KMS-11 (cell line): ENCODE results near the gene TMED1.
A peak's percentile ranks its signal among the peaks of the same experiment; 100 is the strongest.
"Not testable (repeated sequence)": the region's sequence is repeated elsewhere in the genome, so short reads cannot be mapped to it uniquely, and the experiment has no call there.

Experiments
- H2AFZ ChIP-seq: fragments of 200-600 bp; sonication (generic); 2 replicates; pipeline ENCODE4 v1.6.1; 2016; ENCODE audit warnings: antibody characterized with exemption, mixed run types, low read depth
- H3K27ac ChIP-seq: fragments of 200-600 bp; sonication (generic); 2 replicates; pipeline ENCODE4 v1.6.1; 2016; ENCODE audit warnings: mild to moderate bottlenecking, mixed run types
- H3K27me3 ChIP-seq: fragments of 200-600 bp; sonication (generic); 2 replicates; pipeline ENCODE4 v1.6.1; 2017; ENCODE audit warnings: mild to moderate bottlenecking, low read depth, mixed run types, moderate library complexity; ENCODE audit not compliant: insufficient read depth
- H3K36me3 ChIP-seq: fragments of 200-600 bp; sonication (generic); 2 replicates; pipeline ENCODE4 v1.6.1; 2017; ENCODE audit warnings: mild to moderate bottlenecking, mixed run types; ENCODE audit not compliant: insufficient read depth
- H3K4me1 ChIP-seq: fragments of 200-600 bp; sonication (generic); 2 replicates; pipeline ENCODE4 v1.6.1; 2016; ENCODE audit warnings: mild to moderate bottlenecking, low read depth, mixed run types; ENCODE audit not compliant: poor library complexity, severe bottlenecking
- H3K4me2 ChIP-seq: fragments of 200-600 bp; sonication (generic); 2 replicates; pipeline ENCODE4 v1.7.0; 2016; ENCODE audit warnings: mild to moderate bottlenecking, mixed run types
- H3K4me3 ChIP-seq: fragments of 200-600 bp; sonication (generic); IDR thresholded peaks from 2 replicates; pipeline ENCODE4 v1.6.1; 2017; ENCODE audit warnings: low read depth, low read length, mixed read lengths; ENCODE audit not compliant: insufficient read depth
- H3K79me2 ChIP-seq: fragments of 200-600 bp; sonication (generic); 2 replicates; pipeline ENCODE4 v1.6.1; 2016; ENCODE audit warnings: low read depth, mixed run types; ENCODE audit not compliant: insufficient read depth
- H3K9ac ChIP-seq: fragments of 200-600 bp; sonication (generic); 2 replicates; pipeline ENCODE4 v1.6.1; 2016; ENCODE audit warnings: mild to moderate bottlenecking, mixed run types
- H4K20me1 ChIP-seq: fragments of 200-600 bp; sonication (generic); 2 replicates; pipeline ENCODE4 v1.6.1; 2016; ENCODE audit warnings: mild to moderate bottlenecking, mixed run types; ENCODE audit not compliant: insufficient read depth
- TF ChIP-seq, protein P1 (sequence below): fragments of 200-600 bp; sonication (generic); conservative IDR thresholded peaks from 2 replicates; pipeline ENCODE4 v1.6.1; 2017; ENCODE audit warnings: low read depth, mild to moderate bottlenecking, antibody characterized with exemption, low read length, moderate library complexity, mixed read lengths

Gene TMED1

DNA sequence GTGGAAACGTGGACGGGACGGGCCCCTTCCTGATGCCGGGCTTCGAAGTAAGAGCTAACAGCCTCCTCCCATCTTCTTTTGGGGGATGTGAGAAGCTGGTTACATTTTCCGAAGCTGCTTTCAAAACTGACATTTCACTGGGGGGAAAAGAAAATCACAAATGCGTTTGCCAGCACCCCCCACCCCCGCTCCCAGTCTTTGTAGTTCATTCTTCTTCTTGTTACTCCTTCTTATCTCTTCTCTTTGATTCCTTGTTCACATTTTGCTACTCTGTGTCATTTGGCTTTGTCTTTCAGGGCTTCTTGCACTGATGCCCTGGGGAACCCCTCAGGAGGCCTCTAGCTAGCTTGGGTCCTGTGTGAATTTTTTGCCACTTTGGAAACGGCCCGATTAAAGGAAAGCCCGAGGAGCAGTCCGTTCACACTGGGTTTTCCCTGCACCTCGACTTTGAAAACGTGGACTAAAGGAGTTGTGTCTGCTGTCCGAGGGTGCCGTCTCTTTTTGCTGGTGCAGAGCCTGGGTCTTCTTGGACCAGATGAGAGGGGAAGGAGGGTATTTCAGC is 36.6 kb upstream of the TMED1 start:
- Histone ChIP-seq H2AFZ (peak overlapping the region; percentile 49; the same call in 1 of the 2 replicates), H3K27me3 (no peaks in the 10 kb centered on the region), H3K36me3 (no peaks in the 10 kb centered on the region), H3K79me2 (peaks cover 52% of the 10 kb centered on the region), H4K20me1 (no peaks in the 10 kb centered on the region), H3K4me3 (no peak overlapping the region), H3K27ac (no peak overlapping the region), H3K9ac (peak overlapping the region; percentile 83), H3K4me1 (peaks cover 42% of the 10 kb centered on the region), H3K4me2 (peak overlapping the region; percentile 95)
- TF ChIP-seq, protein P1, sequence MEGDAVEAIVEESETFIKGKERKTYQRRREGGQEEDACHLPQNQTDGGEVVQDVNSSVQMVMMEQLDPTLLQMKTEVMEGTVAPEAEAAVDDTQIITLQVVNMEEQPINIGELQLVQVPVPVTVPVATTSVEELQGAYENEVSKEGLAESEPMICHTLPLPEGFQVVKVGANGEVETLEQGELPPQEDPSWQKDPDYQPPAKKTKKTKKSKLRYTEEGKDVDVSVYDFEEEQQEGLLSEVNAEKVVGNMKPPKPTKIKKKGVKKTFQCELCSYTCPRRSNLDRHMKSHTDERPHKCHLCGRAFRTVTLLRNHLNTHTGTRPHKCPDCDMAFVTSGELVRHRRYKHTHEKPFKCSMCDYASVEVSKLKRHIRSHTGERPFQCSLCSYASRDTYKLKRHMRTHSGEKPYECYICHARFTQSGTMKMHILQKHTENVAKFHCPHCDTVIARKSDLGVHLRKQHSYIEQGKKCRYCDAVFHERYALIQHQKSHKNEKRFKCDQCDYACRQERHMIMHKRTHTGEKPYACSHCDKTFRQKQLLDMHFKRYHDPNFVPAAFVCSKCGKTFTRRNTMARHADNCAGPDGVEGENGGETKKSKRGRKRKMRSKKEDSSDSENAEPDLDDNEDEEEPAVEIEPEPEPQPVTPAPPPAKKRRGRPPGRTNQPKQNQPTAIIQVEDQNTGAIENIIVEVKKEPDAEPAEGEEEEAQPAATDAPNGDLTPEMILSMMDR, result no peak

DNA sequence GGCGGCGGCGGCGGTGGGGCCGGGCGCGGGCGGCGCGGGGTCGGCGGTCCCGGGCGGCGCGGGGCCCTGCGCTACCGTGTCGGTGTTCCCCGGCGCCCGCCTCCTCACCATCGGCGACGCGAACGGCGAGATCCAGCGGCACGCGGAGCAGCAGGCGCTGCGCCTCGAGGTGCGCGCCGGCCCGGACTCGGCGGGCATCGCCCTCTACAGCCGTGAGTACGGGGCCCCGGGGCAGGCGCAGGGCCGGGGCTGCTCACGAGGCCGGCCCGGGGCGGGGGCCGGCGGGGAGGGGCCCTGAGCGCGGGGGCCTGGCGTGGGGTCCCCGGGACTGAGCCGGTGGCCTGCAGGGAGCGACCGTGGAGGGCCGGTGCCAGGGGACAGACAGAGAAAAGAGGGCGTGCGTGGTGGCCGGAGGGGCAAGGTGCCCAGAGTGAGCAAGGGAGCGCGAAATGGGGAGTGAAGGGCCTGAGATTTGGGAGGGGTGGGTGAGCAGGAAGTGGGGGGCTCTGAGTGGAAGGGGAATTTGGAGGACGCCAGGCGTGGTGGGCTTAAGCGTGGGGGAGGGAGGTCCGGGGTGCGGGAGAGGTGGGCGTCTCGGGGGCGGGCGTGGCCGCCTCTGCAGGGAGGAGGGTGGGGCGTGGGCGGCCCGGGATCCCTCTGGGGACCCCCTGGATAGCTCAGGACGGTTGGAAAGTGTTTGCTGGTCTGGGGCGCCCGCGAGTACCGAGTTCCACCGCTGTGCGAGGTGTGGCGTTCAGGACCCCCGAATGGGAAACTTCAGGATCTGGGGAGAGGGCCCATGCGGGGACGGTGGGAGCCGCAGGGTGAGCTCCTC is 35.9 kb upstream of the TMED1 start:
- H3K4me1 ChIP-seq, result peaks cover 39% of the 10 kb centered on the region
- peak overlapping the region; percentile 95 for H3K4me2 ChIP-seq
- peak overlapping the region; percentile 83 for H3K9ac ChIP-seq
- no peaks in the 10 kb centered on the region for H3K27me3 ChIP-seq
- peak overlapping the region; percentile 54 for H3K27ac ChIP-seq
- TF ChIP-seq, protein P1, result no peak
- H3K36me3 ChIP-seq, result no peaks in the 10 kb centered on the region
- H3K4me3 ChIP-seq, result no peak overlapping the region
- peaks cover 46% of the 10 kb centered on the region for H3K79me2 ChIP-seq
- no peaks in the 10 kb centered on the region for H4K20me1 ChIP-seq
- peak overlapping the region; percentile 49 for H2AFZ ChIP-seq

DNA sequence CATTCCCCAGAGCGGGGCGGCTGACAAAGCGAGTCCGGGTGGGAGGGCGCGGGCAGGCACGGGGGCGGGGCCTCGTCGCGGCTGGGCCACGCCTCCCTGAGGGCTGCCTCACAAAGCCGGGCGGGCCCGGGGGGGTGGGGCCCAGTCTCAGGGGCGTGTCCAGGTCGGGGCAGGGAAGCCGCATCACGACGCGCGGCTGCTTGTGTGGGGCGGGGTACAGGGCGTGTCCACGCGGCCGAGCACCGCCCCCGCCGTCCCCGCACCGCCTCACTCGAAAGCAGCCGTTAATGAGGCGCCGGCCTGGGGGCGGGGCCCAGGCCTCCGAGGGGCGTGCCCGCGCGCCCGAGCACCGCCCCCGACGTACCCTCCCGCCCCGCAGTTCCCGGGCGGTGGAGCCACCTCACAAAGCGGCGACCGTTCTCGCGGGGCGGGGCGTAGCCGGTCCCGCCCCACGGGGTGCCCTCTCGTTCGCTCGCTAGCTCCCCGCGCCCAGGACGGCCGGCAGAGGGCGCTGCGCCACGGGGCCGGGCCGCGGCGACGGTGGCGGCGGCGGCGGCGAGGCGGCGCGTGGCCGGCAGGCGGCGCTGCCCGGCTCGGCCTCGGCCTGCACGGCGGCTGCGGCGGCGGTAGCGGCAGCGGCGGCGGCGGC is 35.1 kb upstream of the TMED1 start, which contains the start of gene CARM1:
Gene CARM1, plus strand, starts transcription at position 599 of the 649 bp plus-strand sequence. CDS start 150 bp downstream, outside the sequence.
- peak within 1 kb of the TSS; percentile 74 for H2AFZ ChIP-seq
- peak within 1 kb of the TSS; percentile 83 for H3K9ac ChIP-seq
- H3K4me1 ChIP-seq, result peaks cover 38% of the 10 kb centered on the region
- H3K4me2 ChIP-seq, result peak within 1 kb of the TSS; percentile 95
- TF ChIP-seq, protein P1, result no peak
- H3K4me3 ChIP-seq, result no peak within 1 kb of the TSS
- H3K27ac ChIP-seq, result peak within 1 kb of the TSS; percentile 54
- peaks cover 39% of the 10 kb centered on the region for H3K79me2 ChIP-seq
- no peaks in the 10 kb centered on the region for H3K27me3 ChIP-seq
- no peaks in the 10 kb centered on the region for H3K36me3 ChIP-seq
- H4K20me1 ChIP-seq, result no peaks in the 10 kb centered on the region

DNA sequence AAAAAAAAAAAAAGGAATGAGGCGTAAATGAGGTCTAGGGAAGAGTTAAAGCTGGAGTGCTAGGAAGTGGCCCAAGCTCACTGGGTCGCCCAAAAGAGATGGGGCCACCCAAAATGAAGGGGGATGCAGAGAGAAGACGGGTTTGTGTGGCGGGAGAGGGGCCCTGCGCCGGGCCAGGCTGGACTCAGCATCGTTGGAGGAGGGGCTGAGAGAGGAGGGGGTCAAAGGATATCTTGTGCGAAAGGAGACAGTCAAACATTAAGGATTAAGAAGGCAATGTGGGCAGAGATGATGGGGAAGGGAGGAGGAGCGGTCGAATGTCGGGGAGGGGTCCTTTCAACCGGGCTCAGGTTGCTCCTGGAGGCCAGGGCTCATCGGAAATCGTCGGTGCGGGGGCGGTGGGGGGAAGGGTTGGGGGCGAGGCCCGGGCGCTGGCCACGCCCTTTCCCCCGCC is 34.5 kb upstream of the TMED1 start:
- Histone ChIP-seq H4K20me1 (no peaks in the 10 kb centered on the region), H2AFZ (peak overlapping the region; percentile 74), H3K27me3 (no peaks in the 10 kb centered on the region), H3K9ac (peak overlapping the region; percentile 12; the same call in 1 of the 2 replicates), H3K79me2 (peaks cover 33% of the 10 kb centered on the region), H3K36me3 (no peaks in the 10 kb centered on the region), H3K4me3 (no peak overlapping the region), H3K4me2 (peak overlapping the region; percentile 90), H3K27ac (peak overlapping the region; percentile 40; the same call in 1 of the 2 replicates), H3K4me1 (peaks cover 38% of the 10 kb centered on the region)
- TF ChIP-seq, protein P1, result no peak

DNA sequence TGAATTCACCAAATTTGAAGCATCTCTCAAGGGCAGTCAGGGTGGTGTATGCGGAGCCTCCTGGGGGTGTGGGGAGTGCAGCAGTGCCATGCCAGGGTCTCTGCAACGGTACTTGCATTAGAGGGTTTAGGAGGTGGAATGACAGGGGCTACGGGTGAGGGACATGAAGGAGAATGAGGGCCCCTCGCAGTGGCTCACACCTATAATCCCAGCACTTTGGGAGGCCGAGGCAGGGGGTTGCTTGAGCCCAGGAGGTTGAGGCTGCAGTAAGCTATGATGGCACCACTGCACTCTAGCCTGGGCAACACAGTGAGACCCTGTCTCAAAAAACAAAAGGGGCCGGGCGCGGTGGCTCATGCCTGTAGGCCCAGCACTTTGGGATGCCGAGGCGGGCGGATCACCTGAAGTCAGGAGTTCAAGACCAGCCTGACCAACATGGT is 33.9 kb upstream of the TMED1 start:
- peak overlapping the region; percentile 12; the same call in 1 of the 2 replicates for H3K9ac ChIP-seq
- H3K4me2 ChIP-seq, result peak overlapping the region; percentile 90
- H3K27ac ChIP-seq, H4K20me1 ChIP-seq, H3K27me3 ChIP-seq, H3K36me3 ChIP-seq, H2AFZ ChIP-seq, H3K4me3 ChIP-seq: not testable (repeated sequence)
- peaks cover 27% of the 10 kb centered on the region for H3K79me2 ChIP-seq
- H3K4me1 ChIP-seq, result peaks cover 38% of the 10 kb centered on the region
